ENCODE data around the gene PIEZO1.

The PIEZO1 gene

DNA sequence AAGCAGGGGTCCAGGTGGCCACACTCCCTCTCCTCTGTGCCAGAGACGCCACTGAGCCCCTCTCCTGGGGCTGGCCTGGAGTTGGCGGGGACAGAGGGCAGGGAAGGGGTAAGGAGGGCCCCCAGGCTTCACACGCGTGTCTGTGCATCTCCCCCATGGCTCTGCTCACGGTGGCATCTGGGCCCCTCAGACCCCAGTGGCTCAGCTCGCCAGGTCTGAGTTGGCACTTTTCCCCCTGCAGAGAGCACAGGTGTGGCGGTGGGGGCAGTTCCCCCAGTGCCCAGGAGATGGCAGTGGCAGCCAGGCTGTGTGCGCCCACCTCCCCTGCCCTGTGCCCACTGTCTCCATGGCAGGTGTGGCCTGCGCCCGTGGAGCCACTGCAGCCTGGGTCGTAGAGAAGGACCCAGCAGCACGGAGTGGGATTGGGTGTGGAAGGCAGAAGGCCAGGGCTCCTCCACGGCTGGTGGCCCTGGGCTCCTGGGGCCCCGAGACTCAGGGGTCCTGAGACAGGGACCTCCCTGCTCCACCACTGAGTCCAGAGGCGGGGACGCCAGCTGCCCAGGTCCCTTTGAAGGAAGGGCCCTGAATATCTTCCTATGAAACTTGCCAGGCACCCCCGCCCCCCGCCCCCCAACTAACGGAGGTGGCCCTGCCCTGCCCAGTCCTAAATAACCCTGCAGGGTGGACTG lies 31.0 kb upstream of the PIEZO1 start:
- H3K9me3 ChIP-seq (ENCODE audit: insufficient read depth, low read depth, low read length): no peaks in the 10 kb centered on the region
- H3K27me3 ChIP-seq (ENCODE audit: insufficient read depth, low read length): no peaks in the 10 kb centered on the region
- H3K4me3 ChIP-seq (ENCODE audit: low read length): no peak overlapping the region
- WGBS: 79% methylated on average over 19 of the region's 19 CpGs
- H3K4me1 ChIP-seq (ENCODE audit: insufficient read depth, low read length): no peaks in the 10 kb centered on the region
- H3K9ac ChIP-seq (ENCODE audit: low read depth, low read length): no peak overlapping the region
- H3K27ac ChIP-seq (ENCODE audit: low read depth, low read length): no peak overlapping the region
- H3K36me3 ChIP-seq (ENCODE audit: insufficient read depth, low read length): no peaks in the 10 kb centered on the region

DNA sequence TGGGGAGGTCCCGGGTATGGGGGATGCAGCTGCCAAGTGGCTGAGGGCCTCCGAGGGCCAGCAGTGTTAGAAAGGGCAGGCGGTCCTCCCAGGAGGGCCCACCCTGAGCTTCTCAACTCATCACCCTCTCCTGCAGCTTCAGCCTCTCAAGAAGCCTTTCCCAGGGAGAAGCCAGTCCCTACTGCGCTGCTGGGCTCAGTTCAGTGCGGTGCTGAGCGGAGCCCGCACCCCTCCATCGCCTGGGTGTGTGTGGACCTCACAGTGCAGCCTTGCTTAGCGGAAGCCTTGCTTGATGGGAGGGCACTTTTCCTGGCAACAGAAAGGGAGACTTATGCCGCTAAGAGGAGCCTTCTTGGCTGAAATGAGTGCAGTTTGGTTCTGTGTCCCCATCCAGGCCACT lies 30.2 kb upstream of the PIEZO1 start:
- Histone ChIP-seq H3K4me1 (ENCODE audit: insufficient read depth, low read length) (no peaks in the 10 kb centered on the region), H3K27me3 (ENCODE audit: insufficient read depth, low read length) (no peaks in the 10 kb centered on the region), H3K27ac (ENCODE audit: low read depth, low read length) (no peak overlapping the region), H3K4me3 (ENCODE audit: low read length) (no peak overlapping the region), H3K9me3 (ENCODE audit: insufficient read depth, low read depth, low read length) (no peaks in the 10 kb centered on the region), H3K9ac (ENCODE audit: low read depth, low read length) (no peak overlapping the region), H3K36me3 (ENCODE audit: insufficient read depth, low read length) (peaks cover 4% of the 10 kb centered on the region)
- 91% methylated on average over 10 of the region's 10 CpGs for WGBS

DNA sequence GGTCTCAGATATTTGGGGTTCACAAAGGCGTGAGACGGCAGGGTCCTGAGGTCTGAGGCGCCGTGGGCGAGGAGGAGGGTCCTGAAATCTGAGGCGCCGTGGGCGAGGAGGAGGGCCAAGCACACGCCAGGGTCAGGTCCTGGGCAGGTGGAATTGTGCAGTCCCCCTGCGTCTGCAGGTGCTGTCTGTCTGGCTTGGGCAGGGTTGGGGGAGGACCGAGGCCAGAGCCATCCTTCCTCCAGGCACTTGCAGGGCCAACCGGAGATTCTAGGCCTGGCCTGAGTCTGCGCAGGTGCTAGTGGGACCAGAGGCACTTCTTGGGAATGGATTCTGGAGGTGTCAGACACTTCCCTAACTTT lies 29.1 kb upstream of the PIEZO1 start:
- Histone ChIP-seq H3K9ac (ENCODE audit: low read depth, low read length) (no peak overlapping the region), H3K36me3 (ENCODE audit: insufficient read depth, low read length) (peaks cover 15% of the 10 kb centered on the region), H3K27ac (ENCODE audit: low read depth, low read length) (no peak overlapping the region), H3K9me3 (ENCODE audit: insufficient read depth, low read depth, low read length) (no peaks in the 10 kb centered on the region), H3K27me3 (ENCODE audit: insufficient read depth, low read length) (no peaks in the 10 kb centered on the region), H3K4me1 (ENCODE audit: insufficient read depth, low read length) (no peaks in the 10 kb centered on the region), H3K4me3 (ENCODE audit: low read length) (no peak overlapping the region)
- 88% methylated on average over 13 of the region's 13 CpGs for WGBS

DNA sequence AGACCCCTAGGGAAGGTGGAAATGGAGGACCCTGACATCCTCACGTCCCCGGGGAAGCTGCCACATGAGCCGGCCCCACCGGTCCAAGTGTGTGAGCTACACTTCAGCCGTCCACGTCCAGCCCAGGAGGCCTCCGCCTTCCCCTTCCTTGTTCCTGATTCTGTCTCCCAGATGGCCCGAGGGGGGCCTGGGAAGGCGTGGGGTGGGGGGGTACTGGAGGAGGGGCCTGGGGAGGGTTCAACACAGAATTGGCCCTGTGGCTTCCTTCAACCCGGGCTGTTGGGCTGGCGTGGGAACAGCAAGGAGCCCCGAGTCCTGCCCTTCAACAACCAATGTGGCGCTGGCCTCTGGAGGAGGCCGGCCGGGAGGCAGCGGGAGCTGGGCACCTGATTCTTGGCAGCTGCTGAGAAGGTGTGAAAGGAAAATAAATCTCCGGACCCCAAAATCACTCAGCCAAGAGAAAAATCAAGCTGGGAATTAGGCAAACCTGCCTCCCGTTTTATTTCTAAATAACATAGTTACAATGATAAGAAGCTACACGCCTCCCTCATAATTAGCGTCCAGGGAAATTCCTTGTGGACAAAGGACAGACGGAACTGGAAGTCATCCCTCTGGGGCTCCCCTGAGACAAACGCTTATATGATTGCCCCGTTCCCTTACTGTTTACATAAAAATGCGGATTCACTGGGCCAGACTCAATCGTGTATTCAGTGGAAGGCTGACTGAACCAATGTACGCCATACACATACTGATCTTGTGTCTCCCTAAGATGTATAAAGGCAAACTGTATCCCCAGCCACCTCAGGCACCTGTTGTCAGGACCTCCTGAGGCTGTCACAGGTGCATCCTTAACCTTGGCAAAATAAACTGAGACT lies 28.5 kb upstream of the PIEZO1 start:
- Histone ChIP-seq H3K27ac (ENCODE audit: low read depth, low read length) (no peak overlapping the region), H3K9me3 (ENCODE audit: insufficient read depth, low read depth, low read length) (no peaks in the 10 kb centered on the region), H3K27me3 (ENCODE audit: insufficient read depth, low read length) (no peaks in the 10 kb centered on the region), H3K4me3 (ENCODE audit: low read length) (no peak overlapping the region), H3K4me1 (ENCODE audit: insufficient read depth, low read length) (no peaks in the 10 kb centered on the region), H3K9ac (ENCODE audit: low read depth, low read length) (no peak overlapping the region), H3K36me3 (ENCODE audit: insufficient read depth, low read length) (peaks cover 21% of the 10 kb centered on the region)
- 86% methylated on average over 26 of the region's 26 CpGs for WGBS

DNA sequence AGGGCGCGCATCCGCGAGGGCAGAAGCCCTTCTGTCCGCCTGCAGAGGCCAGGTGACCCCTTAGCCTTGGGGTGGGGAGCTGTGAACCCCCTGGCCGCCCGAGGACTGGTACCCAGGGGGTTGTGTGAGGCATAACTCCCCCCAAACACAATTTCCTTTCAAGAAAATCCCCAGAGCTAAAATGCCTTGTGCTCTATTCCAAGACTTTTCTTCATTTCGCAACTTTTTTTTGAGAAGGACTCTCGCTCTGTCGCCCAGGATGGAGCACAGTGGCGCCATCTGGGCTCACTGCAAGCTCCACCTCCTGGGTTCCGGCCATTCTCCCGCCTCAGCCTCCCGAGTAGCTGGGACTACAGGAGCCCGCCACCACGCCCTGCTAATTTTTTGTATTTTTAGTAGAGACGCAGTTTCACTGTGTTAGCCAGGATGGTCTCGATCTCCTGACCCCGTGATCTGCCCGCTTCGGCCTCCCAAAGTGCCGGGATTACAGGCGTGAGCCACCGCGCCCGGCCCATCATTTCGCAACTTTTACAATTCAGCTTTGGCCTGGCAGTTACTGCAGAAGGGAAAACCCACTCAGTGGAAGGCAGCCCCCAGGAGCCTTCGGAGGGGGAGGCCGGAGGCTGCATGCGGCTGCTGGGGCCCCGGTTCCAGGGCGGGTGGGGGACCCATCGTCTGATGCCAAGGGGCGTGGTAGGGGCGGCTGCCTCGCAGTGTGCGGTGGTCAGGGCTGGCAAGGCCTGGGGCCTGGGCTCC lies 27.7 kb upstream of the PIEZO1 start:
- WGBS: 55% methylated on average over 37 of the region's 37 CpGs
- H3K4me3 ChIP-seq (ENCODE audit: low read length): peak overlapping the region; percentile 73
- H3K9me3 ChIP-seq (ENCODE audit: insufficient read depth, low read depth, low read length): no peaks in the 10 kb centered on the region
- H3K27me3 ChIP-seq (ENCODE audit: insufficient read depth, low read length): no peaks in the 10 kb centered on the region
- peak overlapping the region; percentile 96 for H3K9ac ChIP-seq (ENCODE audit: low read depth, low read length)
- H3K4me1 ChIP-seq (ENCODE audit: insufficient read depth, low read length): no peaks in the 10 kb centered on the region
- peaks cover 29% of the 10 kb centered on the region for H3K36me3 ChIP-seq (ENCODE audit: insufficient read depth, low read length)
- H3K27ac ChIP-seq (ENCODE audit: low read depth, low read length): peak overlapping the region; percentile 98

DNA sequence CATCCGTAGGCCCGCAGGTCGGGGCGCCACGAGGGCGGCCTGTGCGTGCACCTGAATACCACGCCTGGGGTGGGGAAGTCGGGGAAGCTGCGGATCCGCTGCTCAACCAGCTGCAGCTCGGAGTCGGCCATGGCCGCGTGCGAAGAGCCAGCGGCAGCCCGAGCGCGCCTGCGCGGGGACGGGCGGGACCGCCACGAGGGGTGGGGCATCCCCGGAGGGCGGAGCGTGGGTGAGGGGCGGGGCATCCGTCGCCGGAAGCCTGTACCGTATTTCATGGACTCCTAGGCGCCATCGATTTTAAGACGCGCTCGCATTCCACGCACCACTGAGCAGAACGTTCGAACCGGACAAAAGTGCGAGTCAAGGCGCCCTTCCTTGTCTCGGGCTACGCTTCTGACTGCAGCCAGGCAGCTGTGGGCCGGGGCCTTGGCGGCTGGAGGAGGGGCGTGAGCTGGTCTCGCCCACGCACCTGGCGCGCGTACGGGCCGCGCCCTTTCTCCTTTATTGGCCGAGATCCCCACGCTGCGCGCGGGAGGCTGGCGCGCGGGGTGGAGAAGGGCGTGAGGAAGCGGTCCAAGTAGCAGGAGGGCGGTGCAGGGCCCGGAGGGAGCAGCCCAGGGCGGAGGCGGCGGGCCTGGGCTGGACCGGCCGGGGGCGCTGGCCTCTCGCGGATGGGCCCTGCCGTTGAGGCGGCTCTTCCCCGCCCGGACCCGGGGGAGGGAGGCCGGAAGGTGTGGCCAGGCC lies 26.9 kb upstream of the PIEZO1 start, which contains the start of gene APRT:
Gene APRT (minus strand): TSS at position 160 of the 744 bp plus-strand sequence. CDS start 29 bp downstream, at position 131.
- peak within 1 kb of the TSS; percentile 96 for H3K9ac ChIP-seq (ENCODE audit: low read depth, low read length)
- no peaks in the 10 kb centered on the region for H3K9me3 ChIP-seq (ENCODE audit: insufficient read depth, low read depth, low read length)
- under 1% methylated on average over 84 of the region's 84 CpGs for WGBS
- H3K27me3 ChIP-seq (ENCODE audit: insufficient read depth, low read length): no peaks in the 10 kb centered on the region
- no peaks in the 10 kb centered on the region for H3K4me1 ChIP-seq (ENCODE audit: insufficient read depth, low read length)
- H3K27ac ChIP-seq (ENCODE audit: low read depth, low read length): peak within 1 kb of the TSS; percentile 98
- peak within 1 kb of the TSS; percentile 73 for H3K4me3 ChIP-seq (ENCODE audit: low read length)
- H3K36me3 ChIP-seq (ENCODE audit: insufficient read depth, low read length): peaks cover 37% of the 10 kb centered on the region

DNA sequence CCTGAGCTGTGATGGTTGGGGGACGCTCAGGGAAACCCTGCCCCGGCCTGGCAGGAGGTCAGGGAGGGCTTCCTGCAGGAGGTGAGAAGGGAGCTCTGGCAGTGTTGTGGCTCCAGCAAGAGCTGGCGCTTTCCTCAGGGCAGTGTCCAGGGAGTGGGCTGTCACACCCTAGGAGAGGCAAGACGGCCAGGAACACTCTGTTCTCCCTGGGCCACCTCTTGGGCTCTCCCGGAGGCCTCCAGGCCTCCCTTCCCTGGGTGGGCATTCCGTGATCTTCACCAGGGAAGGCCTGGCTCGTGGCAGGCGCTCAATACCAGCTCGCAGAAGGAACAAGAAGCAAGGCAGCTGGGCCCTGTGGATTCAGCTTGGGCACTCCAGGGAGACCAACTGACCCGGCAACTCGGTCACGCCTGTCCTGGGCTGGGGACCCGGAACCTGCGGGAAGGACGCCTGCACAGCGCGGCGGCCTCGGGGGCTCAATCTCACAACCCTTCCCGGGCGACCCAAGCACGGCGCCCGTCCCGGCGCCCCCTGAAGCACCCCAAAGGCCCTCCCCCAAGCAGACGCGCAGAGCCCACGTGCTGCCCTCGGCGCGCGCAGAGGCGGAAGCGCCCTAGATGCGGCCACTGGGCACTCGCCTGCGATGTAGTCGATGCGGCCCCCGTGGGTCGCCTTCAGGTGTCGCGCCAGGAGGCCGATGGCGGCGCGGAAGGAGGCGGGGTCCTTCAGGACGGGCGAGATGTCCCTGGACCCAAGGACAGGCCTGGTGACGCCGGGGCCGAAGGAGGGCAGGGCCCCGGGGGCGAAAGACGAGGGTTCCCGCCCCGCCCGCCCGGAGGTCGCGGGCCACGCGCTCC lies 26.1 kb upstream of the PIEZO1 start:
- H3K9ac ChIP-seq (ENCODE audit: low read depth, low read length): peak overlapping the region; percentile 96
- H3K27me3 ChIP-seq (ENCODE audit: insufficient read depth, low read length): no peaks in the 10 kb centered on the region
- H3K4me1 ChIP-seq (ENCODE audit: insufficient read depth, low read length): no peaks in the 10 kb centered on the region
- no peaks in the 10 kb centered on the region for H3K9me3 ChIP-seq (ENCODE audit: insufficient read depth, low read depth, low read length)
- peak overlapping the region; percentile 73 for H3K4me3 ChIP-seq (ENCODE audit: low read length)
- H3K36me3 ChIP-seq (ENCODE audit: insufficient read depth, low read length): peaks cover 45% of the 10 kb centered on the region
- 3% methylated on average over 65 of the region's 65 CpGs for WGBS
- H3K27ac ChIP-seq (ENCODE audit: low read depth, low read length): peak overlapping the region; percentile 98

DNA sequence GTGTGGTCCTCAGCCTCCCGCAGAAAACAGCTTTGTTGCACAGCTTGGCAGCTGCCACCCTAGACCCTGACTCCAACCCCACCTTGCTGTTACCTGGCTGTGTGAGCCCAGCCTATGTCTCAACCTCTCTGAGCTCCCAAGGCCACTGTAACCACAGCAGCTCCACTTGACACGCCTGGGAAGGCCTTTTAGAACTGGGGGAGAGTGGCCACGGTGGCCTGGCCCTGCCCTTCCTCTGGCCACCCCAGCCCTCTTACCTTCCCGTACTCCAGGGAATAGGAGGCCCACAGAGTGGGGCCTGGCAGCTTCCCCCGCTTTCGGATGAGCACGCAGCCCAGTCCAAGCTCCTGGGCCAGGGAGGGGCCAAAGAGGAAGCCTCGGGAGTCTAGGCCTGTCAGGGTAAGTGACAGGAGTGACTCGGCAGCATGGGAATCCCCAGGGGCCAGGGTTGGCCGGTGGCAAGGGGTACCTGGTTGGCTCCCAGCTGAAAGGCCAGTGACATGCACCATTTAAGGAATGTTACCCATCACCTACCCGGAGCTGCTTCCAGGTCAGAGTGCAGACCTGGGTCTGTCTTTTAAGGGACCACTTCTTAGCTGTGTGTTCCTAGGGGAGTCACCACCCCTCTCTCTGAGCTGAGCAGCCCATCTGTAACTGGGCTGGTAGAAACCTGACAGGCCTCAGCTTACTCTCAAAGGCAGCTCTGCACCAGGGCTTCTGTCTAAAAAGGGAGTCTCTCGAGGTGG lies 25.3 kb upstream of the PIEZO1 start:
- Histone ChIP-seq H3K27me3 (ENCODE audit: insufficient read depth, low read length) (no peaks in the 10 kb centered on the region), H3K36me3 (ENCODE audit: insufficient read depth, low read length) (peaks cover 53% of the 10 kb centered on the region), H3K4me1 (ENCODE audit: insufficient read depth, low read length) (no peaks in the 10 kb centered on the region), H3K9me3 (ENCODE audit: insufficient read depth, low read depth, low read length) (no peaks in the 10 kb centered on the region), H3K4me3 (ENCODE audit: low read length) (peak overlapping the region; percentile 73), H3K9ac (ENCODE audit: low read depth, low read length) (peak overlapping the region; percentile 96), H3K27ac (ENCODE audit: low read depth, low read length) (peak overlapping the region; percentile 98; the same call in 1 of the 2 replicates)
- WGBS: 68% methylated on average over 12 of the region's 12 CpGs

DNA sequence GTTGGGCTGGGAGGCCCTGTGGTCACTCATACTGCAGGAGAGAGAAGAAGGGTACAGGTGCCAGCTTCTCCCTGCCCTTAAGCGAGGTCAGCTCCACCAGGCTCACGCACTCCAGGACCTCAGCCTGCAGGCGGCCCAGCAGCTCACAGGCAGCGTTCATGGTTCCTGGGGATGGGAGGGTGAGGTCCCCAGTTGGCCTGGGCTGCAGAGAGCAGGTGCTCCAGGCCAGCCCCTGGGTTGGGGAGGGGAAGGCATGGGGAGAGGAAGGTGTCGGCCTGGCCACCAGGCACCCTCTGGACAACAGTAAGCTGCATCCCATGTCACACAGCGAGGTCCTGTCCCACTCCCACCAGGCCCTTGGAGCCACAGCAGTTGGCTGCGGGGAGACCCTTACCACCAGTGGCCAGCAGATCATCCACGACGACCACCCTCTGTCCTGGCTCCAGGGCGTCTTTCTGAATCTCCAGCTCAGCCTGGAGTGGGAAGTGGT lies 24.7 kb upstream of the PIEZO1 start:
- Histone ChIP-seq H3K9ac (ENCODE audit: low read depth, low read length) (no peak overlapping the region), H3K4me1 (ENCODE audit: insufficient read depth, low read length) (no peaks in the 10 kb centered on the region), H3K4me3 (ENCODE audit: low read length) (0 out of 2 replicates have a peak overlapping the region, but pooled peaks have one; percentile 6), H3K27me3 (ENCODE audit: insufficient read depth, low read length) (no peaks in the 10 kb centered on the region), H3K36me3 (ENCODE audit: insufficient read depth, low read length) (peaks cover 59% of the 10 kb centered on the region), H3K9me3 (ENCODE audit: insufficient read depth, low read depth, low read length) (no peaks in the 10 kb centered on the region), H3K27ac (ENCODE audit: low read depth, low read length) (peak overlapping the region; percentile 98; the same call in 1 of the 2 replicates)
- 86% methylated on average over 9 of the region's 10 CpGs for WGBS

All from HUES64 (cell line).